ENCODE data around the gene GRM7. TPM values are rescaled to one million over a fixed set of nuclear protein-coding genes. Genes with fewer than 3 reads are reported as not detected.

The GRM7 gene
- total and polyA plus RNA-seq, 2 of the 4 experiments (the other 2 are of a cell fraction): not detected

GRCh38 chr3:7171493-7171892 is 310.6 kb downstream of the GRM7 start:
- no TSS peak for BruUV-seq (replicated peaks)
- Histone ChIP-seq H3K4me1 (ENCODE audit: control insufficient read depth, insufficient read depth, low read length) (no peaks in the 10 kb centered on the region), H3K36me3 (ENCODE audit: control insufficient read depth, insufficient read depth, low read length) (no peaks in the 10 kb centered on the region), H3K4ac (ENCODE audit: low read depth, low read length) (no peak overlapping the region), H2AFZ (replicated peaks; ENCODE audit: low read length, poor library complexity) (no peak overlapping the region), H2BK20ac (ENCODE audit: low read depth, low read length) (no peak overlapping the region), H3K9ac (ENCODE audit: low read depth, low read length) (no peak overlapping the region), H4K5ac (ENCODE audit: low read depth, low read length) (no peak overlapping the region), H4K91ac (ENCODE audit: insufficient read depth, low read depth, low read length) (no peak overlapping the region), H3K79me1 (ENCODE audit: low read depth in 1 of 2, low read length in 2 of 2) (no peaks in the 10 kb centered on the region), H3K56ac (ENCODE audit: extremely low read depth, insufficient read depth, low read length) (no peak overlapping the region), H4K8ac (ENCODE audit: low read depth in 2 of 2, low read length in 2 of 2) (no peak overlapping the region), H2BK15ac (ENCODE audit: low read depth, low read length) (no peak overlapping the region), H3K23ac (ENCODE audit: low read depth, low read length) (no peak overlapping the region), H3K9me1 (ENCODE audit: insufficient read depth, low read length) (no peaks in the 10 kb centered on the region), H3K27ac (ENCODE audit: insufficient read depth, low read length) (no peak overlapping the region), H2AK9ac (replicated peaks; ENCODE audit: low read depth, low read length, poor library complexity) (no peak overlapping the region), H2BK120ac (ENCODE audit: low read depth, low read length) (no peak overlapping the region), H3K27me3 (ENCODE audit: control insufficient read depth, insufficient read depth, low read length) (no peaks in the 10 kb centered on the region), H2AK5ac (ENCODE audit: low read depth, low read length) (no peak overlapping the region), H3K14ac (replicated peaks; ENCODE audit: low read depth, low read length) (no peak overlapping the region), H4K20me1 (ENCODE audit: insufficient read depth, low read length) (no peaks in the 10 kb centered on the region), H3K18ac (ENCODE audit: low read depth, low read length) (no peak overlapping the region), H3K4me3 (ENCODE audit: insufficient read depth, low read depth, low read length) (no peak overlapping the region), H2BK5ac (ENCODE audit: low read depth, low read length, poor library complexity, severe bottlenecking) (no peak overlapping the region), H3K9me3 (ENCODE audit: control insufficient read depth, insufficient read depth, low read length) (peaks cover 6% of the 10 kb centered on the region), H3K4me2 (ENCODE audit: low read depth, low read length) (no peak overlapping the region)
- TF ChIP-seq CEBPB (IDR thresholded peaks at IDR 0.05; ENCODE audit: low read depth, low read length) (no peak), NFE2L2 (IDR thresholded peaks at IDR 0.05; ENCODE audit: low read depth, low read length) (no peak), RAD21 (IDR thresholded peaks at IDR 0.05; ENCODE audit: low read length) (no peak), BHLHE40 (IDR thresholded peaks at IDR 0.05; ENCODE audit: low read depth, low read length) (no peak), RCOR1 (IDR thresholded peaks at IDR 0.05; ENCODE audit: insufficient replicate concordance, low read length) (no peak), MAFK (IDR thresholded peaks at IDR 0.05; ENCODE audit: low read depth, low read length) (no peak), MXI1 (IDR thresholded peaks at IDR 0.05; ENCODE audit: borderline replicate concordance, low read depth, low read length) (no peak), USF2 (IDR thresholded peaks at IDR 0.05; ENCODE audit: low read depth, low read length) (no peak), CTCF (conservative IDR thresholded peaks at IDR 0.05; ENCODE audit: low read depth, low read length) (no peak), POLR2A (IDR thresholded peaks at IDR 0.05; ENCODE audit: low read depth, low read length) (no peak), ELK1 (IDR thresholded peaks at IDR 0.05; ENCODE audit: borderline replicate concordance, low read depth, low read length) (no peak), CHD1 (IDR thresholded peaks at IDR 0.05; ENCODE audit: low read depth, low read length) (no peak)
- no peak for ATAC-seq (ENCODE audit: low read depth)
- ChIA-PET POLR2A (ENCODE audit: unreplicated experiment) (no interaction called here), CTCF (no interaction called here)
- no peak for DNase-seq
- no CpG with 5 or more reads among the region's 4 CpGs for WGBS, 2 experiments (ENCODE audit: extremely low coverage in 2 of 2, insufficient read length in 1 of 2)
- dilution Hi-C loops (cut with HindIII; ENCODE audit: low sequenced_read_pairs, unreplicated experiment) (no loop called here), intact Hi-C loops (cut with micrococcal nuclease) (no loop called here), in situ Hi-C loops (cut with MboI; ENCODE audit: low sequenced_read_pairs) (no loop called here)

Data from IMR-90 (cell line).